ENCODE data around the gene FBXO8. TPM values are rescaled to one million over a fixed set of nuclear protein-coding genes. Genes with fewer than 3 reads are reported as not detected.
"Not testable (repeated sequence)": the region's sequence is repeated elsewhere in the genome, so short reads cannot be mapped to it uniquely, and the experiment has no call there.

FBXO8 gene
- total RNA-seq, 4 donors from 2014 or later: 24.8 to 36.3 (median 30.2) TPM

- no peaks in the 10 kb centered on the region for H3K27me3 ChIP-seq
- DNase-seq: no peak
- TF ChIP-seq CTCF (IDR thresholded peaks at IDR 0.05): no peak
- TF ChIP-seq POLR2A (IDR thresholded peaks at IDR 0.05): no peak
- H3K4me1 ChIP-seq: no peaks in the 10 kb centered on the region
- no peaks in the 10 kb centered on the region for H3K9me3 ChIP-seq
- H3K36me3 ChIP-seq: peaks cover 0 to 25% (median 0%) of the 10 kb centered on the region in 3 donors
- H3K27ac ChIP-seq: no peak overlapping the region
- no peak overlapping the region for H3K4me3 ChIP-seq
Measured at GRCh38 chr4:174314274-174314673, 30.8 kb upstream of the FBXO8 start.

GRCh38 chr4:174312993-174313392 lies 29.5 kb upstream of the FBXO8 start:
- no peaks in the 10 kb centered on the region for H3K9me3 ChIP-seq
- no peak overlapping the region for H3K4me3 ChIP-seq
- no peaks in the 10 kb centered on the region for H3K4me1 ChIP-seq
- TF ChIP-seq POLR2A (IDR thresholded peaks at IDR 0.05) (no peak), CTCF (IDR thresholded peaks at IDR 0.05) (no peak)
- H3K36me3 ChIP-seq: peaks cover 0 to 31% (median 0%) of the 10 kb centered on the region in 3 donors
- no peak overlapping the region for H3K27ac ChIP-seq
- no peak for DNase-seq
- H3K27me3 ChIP-seq: no peaks in the 10 kb centered on the region

- H3K36me3 ChIP-seq: peaks cover 0 to 37% (median 0%) of the 10 kb centered on the region in 3 donors
- no peak overlapping the region for H3K4me3 ChIP-seq
- H3K27me3 ChIP-seq: no peaks in the 10 kb centered on the region
- no peak for TF ChIP-seq POLR2A (IDR thresholded peaks at IDR 0.05)
- TF ChIP-seq CTCF (IDR thresholded peaks at IDR 0.05): no peak
- H3K9me3 ChIP-seq: no peaks in the 10 kb centered on the region
- H3K4me1 ChIP-seq: no peaks in the 10 kb centered on the region
- DNase-seq: no peak
- no peak overlapping the region for H3K27ac ChIP-seq
Measured at GRCh38 chr4:174307694-174308093, 24.2 kb upstream of the FBXO8 start.

- no peak for TF ChIP-seq POLR2A (IDR thresholded peaks at IDR 0.05)
- no peak for TF ChIP-seq CTCF (IDR thresholded peaks at IDR 0.05)
- no peak overlapping the region for H3K4me3 ChIP-seq
- H3K36me3 ChIP-seq: peaks cover 0 to 39% (median 0%) of the 10 kb centered on the region in 3 donors
- no peaks in the 10 kb centered on the region for H3K4me1 ChIP-seq
- no peak for DNase-seq
- no peak overlapping the region for H3K27ac ChIP-seq
- no peaks in the 10 kb centered on the region for H3K9me3 ChIP-seq
- no peaks in the 10 kb centered on the region for H3K27me3 ChIP-seq
Measured at GRCh38 chr4:174305961-174306360, 22.5 kb upstream of the FBXO8 start.

GRCh38 chr4:174304664-174305063 lies 21.2 kb upstream of the FBXO8 start:
- no peak overlapping the region for H3K4me3 ChIP-seq
- peaks cover 0 to 38% (median 0%) of the 10 kb centered on the region in 3 donors for H3K36me3 ChIP-seq
- no peaks in the 10 kb centered on the region for H3K27me3 ChIP-seq
- no peaks in the 10 kb centered on the region for H3K4me1 ChIP-seq
- no peak for DNase-seq
- no peaks in the 10 kb centered on the region for H3K9me3 ChIP-seq
- H3K27ac ChIP-seq: no peak overlapping the region
- TF ChIP-seq CTCF (IDR thresholded peaks at IDR 0.05): no peak
- no peak for TF ChIP-seq POLR2A (IDR thresholded peaks at IDR 0.05)

GRCh38 chr4:174303687-174304086 lies 20.2 kb upstream of the FBXO8 start:
- no peak for DNase-seq
- H3K27ac ChIP-seq: no peak overlapping the region
- H3K36me3 ChIP-seq: peaks cover 0 to 30% (median 0%) of the 10 kb centered on the region in 3 donors
- H3K27me3 ChIP-seq: no peaks in the 10 kb centered on the region
- no peak for TF ChIP-seq POLR2A (IDR thresholded peaks at IDR 0.05)
- no peak for TF ChIP-seq CTCF (IDR thresholded peaks at IDR 0.05)
- H3K9me3 ChIP-seq: no peaks in the 10 kb centered on the region
- H3K4me3 ChIP-seq: no peak overlapping the region
- H3K4me1 ChIP-seq: no peaks in the 10 kb centered on the region

- H3K36me3 ChIP-seq, H3K27ac ChIP-seq, H3K27me3 ChIP-seq, H3K4me1 ChIP-seq, H3K4me3 ChIP-seq, DNase-seq, H3K9me3 ChIP-seq: not testable (repeated sequence)
Measured at GRCh38 chr4:174295142-174295541, 11.7 kb upstream of the FBXO8 start.

GRCh38 chr4:174294641-174295040 lies 11.2 kb upstream of the FBXO8 start:
- H3K27me3 ChIP-seq, DNase-seq, H3K9me3 ChIP-seq, H3K4me1 ChIP-seq, H3K4me3 ChIP-seq, H3K27ac ChIP-seq, H3K36me3 ChIP-seq: not testable (repeated sequence)
